ENCODE data around the gene SESN1. TPM values are rescaled to one million over a fixed set of nuclear protein-coding genes. Genes with fewer than 3 reads are reported as not detected.

SESN1 gene
- total RNA-seq, 1 donor from 2014 or later, result 9.1 TPM

GRCh38 chr6:109081516-109082187, 13.0 kb downstream of the SESN1 start:
- TF ChIP-seq, protein P1, sequence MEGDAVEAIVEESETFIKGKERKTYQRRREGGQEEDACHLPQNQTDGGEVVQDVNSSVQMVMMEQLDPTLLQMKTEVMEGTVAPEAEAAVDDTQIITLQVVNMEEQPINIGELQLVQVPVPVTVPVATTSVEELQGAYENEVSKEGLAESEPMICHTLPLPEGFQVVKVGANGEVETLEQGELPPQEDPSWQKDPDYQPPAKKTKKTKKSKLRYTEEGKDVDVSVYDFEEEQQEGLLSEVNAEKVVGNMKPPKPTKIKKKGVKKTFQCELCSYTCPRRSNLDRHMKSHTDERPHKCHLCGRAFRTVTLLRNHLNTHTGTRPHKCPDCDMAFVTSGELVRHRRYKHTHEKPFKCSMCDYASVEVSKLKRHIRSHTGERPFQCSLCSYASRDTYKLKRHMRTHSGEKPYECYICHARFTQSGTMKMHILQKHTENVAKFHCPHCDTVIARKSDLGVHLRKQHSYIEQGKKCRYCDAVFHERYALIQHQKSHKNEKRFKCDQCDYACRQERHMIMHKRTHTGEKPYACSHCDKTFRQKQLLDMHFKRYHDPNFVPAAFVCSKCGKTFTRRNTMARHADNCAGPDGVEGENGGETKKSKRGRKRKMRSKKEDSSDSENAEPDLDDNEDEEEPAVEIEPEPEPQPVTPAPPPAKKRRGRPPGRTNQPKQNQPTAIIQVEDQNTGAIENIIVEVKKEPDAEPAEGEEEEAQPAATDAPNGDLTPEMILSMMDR (IDR thresholded peaks at IDR 0.05), result no peak
- no peaks in the 10 kb centered on the region for H3K4me1 Mint-ChIP-seq
- ATAC-seq (ENCODE audit: low read depth), result no peak
- no peaks in the 10 kb centered on the region for H3K9me3 Mint-ChIP-seq
- no peak overlapping the region for H3K4me3 Mint-ChIP-seq
- no peak overlapping the region for H3K27ac Mint-ChIP-seq
- H3K27me3 Mint-ChIP-seq, result no peaks in the 10 kb centered on the region
- H3K36me3 Mint-ChIP-seq (ENCODE audit: low read depth), result peaks cover 4% of the 10 kb centered on the region
- POLR2A ChIA-PET, result no interaction called here
- DNase-seq, result no peak
- intact Hi-C loops (cut with micrococcal nuclease), result no loop called here
- CTCF ChIA-PET, result no interaction called here

DNA sequence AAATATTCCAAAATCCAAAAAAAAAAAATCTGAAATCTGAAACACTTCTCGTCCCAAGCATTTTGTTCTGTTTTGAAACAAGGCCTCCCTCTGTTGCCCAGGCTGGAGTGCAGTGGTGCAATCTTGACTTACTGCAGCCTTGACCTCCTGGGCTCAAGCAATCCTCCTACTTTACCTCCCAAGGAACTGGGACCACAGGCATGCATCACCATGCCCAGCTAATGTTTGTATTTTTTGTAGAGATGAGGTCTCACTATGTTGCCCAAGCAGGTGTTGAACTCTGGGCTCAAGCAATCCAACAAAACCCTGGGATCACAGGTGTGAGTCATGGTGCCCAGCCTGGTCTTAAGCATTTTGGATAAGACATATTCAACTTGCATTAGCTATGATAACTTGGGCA, 13.6 kb downstream of the SESN1 start:
- ChIA-PET CTCF (no interaction called here), POLR2A (no interaction called here)
- intact Hi-C loops (cut with micrococcal nuclease), result no loop called here
- no peak for ATAC-seq (ENCODE audit: low read depth)
- Mint-ChIP-seq H3K4me1 (no peaks in the 10 kb centered on the region), H3K36me3 (ENCODE audit: low read depth) (peaks cover 4% of the 10 kb centered on the region), H3K4me3 (no peak overlapping the region), H3K27ac (no peak overlapping the region), H3K9me3 (no peaks in the 10 kb centered on the region), H3K27me3 (no peaks in the 10 kb centered on the region)
- TF ChIP-seq, protein P1 (IDR thresholded peaks at IDR 0.05), result no peak
- DNase-seq, result no peak

GRCh38 chr6:109079981-109080380, 14.7 kb downstream of the SESN1 start:
- Mint-ChIP-seq H3K27me3 (no peaks in the 10 kb centered on the region), H3K36me3 (ENCODE audit: low read depth) (peaks cover 4% of the 10 kb centered on the region), H3K4me3 (no peak overlapping the region), H3K27ac (no peak overlapping the region), H3K9me3 (no peaks in the 10 kb centered on the region), H3K4me1 (no peaks in the 10 kb centered on the region)
- intact Hi-C loops (cut with micrococcal nuclease), result loop anchor here (10.0 kb wide), 1 partner anchor 425 kb away; no protein-coding TSS in a partner anchor
- ChIA-PET POLR2A (no interaction called here), CTCF (no interaction called here)
- no peak for DNase-seq
- no peak for ATAC-seq (ENCODE audit: low read depth)
- TF ChIP-seq, protein P1 (IDR thresholded peaks at IDR 0.05), result no peak

DNA sequence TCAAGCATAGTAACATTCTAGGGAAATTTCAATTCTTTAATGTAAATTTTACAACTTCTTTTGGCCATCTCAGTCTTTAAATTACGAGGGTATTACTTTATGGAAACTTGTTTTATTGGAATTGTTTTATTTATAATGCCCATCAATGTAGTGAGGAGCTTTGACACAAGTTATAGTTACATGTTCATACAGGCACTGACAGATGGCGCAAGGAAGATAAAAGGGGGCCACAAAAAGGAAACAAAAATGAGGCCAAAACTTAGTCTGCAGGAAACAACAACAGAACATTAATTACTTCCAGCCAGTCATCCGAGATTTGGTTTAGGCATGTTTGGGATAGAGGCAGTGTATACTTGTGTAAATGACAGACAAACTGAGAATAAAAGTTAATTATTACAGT, 18.3 kb downstream of the SESN1 start:
- H3K27ac Mint-ChIP-seq, result no peak overlapping the region
- no peaks in the 10 kb centered on the region for H3K9me3 Mint-ChIP-seq
- ChIA-PET POLR2A (no interaction called here), CTCF (interaction anchor here (1.0 to 7.6 kb wide), 2 partner anchors 26 to 535 kb away, joined by 3 to 131 read pairs; no protein-coding TSS in a partner anchor)
- DNase-seq, result no peak
- H3K27me3 Mint-ChIP-seq, result no peaks in the 10 kb centered on the region
- TF ChIP-seq, protein P1 (IDR thresholded peaks at IDR 0.05), result no peak
- no peak overlapping the region for H3K4me3 Mint-ChIP-seq
- H3K4me1 Mint-ChIP-seq, result peaks cover 5% of the 10 kb centered on the region
- intact Hi-C loops (cut with micrococcal nuclease), result loop anchor here (10.0 kb wide), 1 partner anchor 422 kb away; no protein-coding TSS in a partner anchor
- no peak for ATAC-seq (ENCODE audit: low read depth)
- no peaks in the 10 kb centered on the region for H3K36me3 Mint-ChIP-seq (ENCODE audit: low read depth)

GRCh38 chr6:109075934-109076333, 18.7 kb downstream of the SESN1 start:
- intact Hi-C loops (cut with micrococcal nuclease), result loop anchor here (10.0 kb wide), 1 partner anchor 421 kb away; no protein-coding TSS in a partner anchor
- H3K27ac Mint-ChIP-seq, result no peak overlapping the region
- no peak for DNase-seq
- no peaks in the 10 kb centered on the region for H3K36me3 Mint-ChIP-seq (ENCODE audit: low read depth)
- peaks cover 5% of the 10 kb centered on the region for H3K4me1 Mint-ChIP-seq
- no peak overlapping the region for H3K4me3 Mint-ChIP-seq
- TF ChIP-seq, protein P1 (IDR thresholded peaks at IDR 0.05), result no peak
- ChIA-PET POLR2A (no interaction called here), CTCF (interaction anchor here (1.0 to 7.6 kb wide), 6 partner anchors 8 to 555 kb away, joined by 3 to 131 read pairs (median 4); no protein-coding TSS in a partner anchor)
- no peaks in the 10 kb centered on the region for H3K9me3 Mint-ChIP-seq
- no peaks in the 10 kb centered on the region for H3K27me3 Mint-ChIP-seq
- ATAC-seq (ENCODE audit: low read depth), result no peak

All from activated B cell treated with CpG ODN at 0.5 μM for 24 hours (primary cell).